Naive thymus-derived CD4-positive, alpha-beta T cell (primary cell): ENCODE measurements around the gene CASP12. TPM values are rescaled to one million over a fixed set of nuclear protein-coding genes. Genes with fewer than 3 reads are reported as not detected.
A peak's percentile ranks its signal among the peaks of the same experiment; 100 is the strongest.

Experiments
- ATAC-seq: fragments of 150-1000 bp; cut with Tn5 transposase; 2 replicates; pipeline ENCODE4 v1.10.0; 2021; ENCODE audit warnings: mild to moderate bottlenecking, moderate library complexity
- CTCF ChIA-PET: fragments of 350-600 bp; sonication (Branson Sonifier 250); formaldehyde crosslinking; loops from one replicate; lab custom pipeline; 2021; ENCODE audit warnings: antibody characterized with exemption; lab: Charles Lee
- POLR2A ChIA-PET: fragments of 350-600 bp; sonication (Branson Sonifier 250); formaldehyde crosslinking; loops from one replicate; lab custom pipeline; 2021; ENCODE audit warnings: antibody characterized with exemption, inconsistent platforms; lab: Charles Lee
- DNase-seq, 9 donors: peaks; one replicate each; pipeline versions ENCODE4 v3.0.0 to v3.0.0-alpha.2; 2020 to 2022; ENCODE audit warnings: mixed read lengths in 1 of 9
- H3K27ac ChIP-seq: one replicate; pipeline ENCODE4 v1.7.0; 2013; ENCODE audit warnings: mild to moderate bottlenecking, low read depth, low read length, moderate library complexity
- H3K27me3 ChIP-seq, 2 donors: one replicate each; pipeline ENCODE4 v1.7.0; 2013; ENCODE audit warnings: low read length in 2 of 2, mild to moderate bottlenecking in 2 of 2, moderate library complexity in 2 of 2; ENCODE audit not compliant: control insufficient read depth in 2 of 2, insufficient read depth in 2 of 2
- H3K36me3 ChIP-seq, 3 experiments: 1 replicate in 2 of 3; 2 replicates in 1 of 3; pipeline ENCODE4 v1.7.0; 2013; ENCODE audit warnings: low read length in 3 of 3, mild to moderate bottlenecking in 3 of 3, moderate library complexity in 1 of 3; ENCODE audit not compliant: insufficient read depth in 3 of 3, control insufficient read depth in 2 of 3
- H3K4me1 ChIP-seq, 2 donors: one replicate each; pipeline ENCODE4 v1.7.0; 2013; ENCODE audit warnings: low read length in 2 of 2, mild to moderate bottlenecking in 2 of 2, moderate library complexity in 1 of 2; ENCODE audit not compliant: control insufficient read depth in 2 of 2, insufficient read depth in 2 of 2
- H3K4me3 ChIP-seq: 2 replicates; pipeline ENCODE4 v1.7.0; 2013; ENCODE audit warnings: mild to moderate bottlenecking, low read length
- H3K9me3 ChIP-seq, 3 experiments: 1 replicate in 2 of 3; 2 replicates in 1 of 3; pipeline ENCODE4 v1.7.0; 2013; ENCODE audit warnings: low read length in 3 of 3; ENCODE audit not compliant: control insufficient read depth in 2 of 3
- H3K27ac Mint-ChIP-seq, 9 donors: one replicate each; pipeline ENCODE4 v1.8.0; 2020 to 2022; ENCODE audit warnings: mixed read lengths in 9 of 9, mild to moderate bottlenecking in 8 of 9, moderate library complexity in 5 of 9, inconsistent platforms in 2 of 9
- H3K27me3 Mint-ChIP-seq, 5 donors: one replicate each; pipeline ENCODE4 v1.8.0; 2021 to 2022; ENCODE audit warnings: mixed read lengths in 5 of 5, mild to moderate bottlenecking in 1 of 5
- H3K36me3 Mint-ChIP-seq, 5 donors: one replicate each; pipeline ENCODE4 v1.8.0; 2020 to 2022; ENCODE audit warnings: mixed read lengths in 5 of 5, mild to moderate bottlenecking in 3 of 5, inconsistent platforms in 1 of 5
- H3K4me1 Mint-ChIP-seq, 7 donors: one replicate each; pipeline ENCODE4 v1.8.0; 2020 to 2022; ENCODE audit warnings: mixed read lengths in 7 of 7, mild to moderate bottlenecking in 3 of 7, inconsistent platforms in 1 of 7
- H3K4me3 Mint-ChIP-seq, 10 donors: one replicate each; pipeline ENCODE4 v1.8.0; 2020 to 2022; ENCODE audit warnings: mild to moderate bottlenecking in 10 of 10, mixed read lengths in 10 of 10, moderate library complexity in 6 of 10, inconsistent platforms in 2 of 10
- H3K9me3 Mint-ChIP-seq, 11 donors: one replicate each; pipeline ENCODE4 v1.8.0; 2020 to 2022; ENCODE audit warnings: mixed read lengths in 11 of 11, mild to moderate bottlenecking in 4 of 11, inconsistent platforms in 1 of 11, moderate library complexity in 1 of 11
- intact Hi-C, 2 donors: fragments of 100-400 bp; cut with micrococcal nuclease; formaldehyde crosslinking; loops; one replicate each; pipeline ENCODE4 v1.15.1; 2023
- polyA plus RNA-seq, 2 donors: library from polyadenylated mRNA; unstranded; fragments of 300-500 nt; fragmentation: Illumina TruSeq; gene quantifications; one replicate each; pipeline ENCODE4 v1.2.3, GENCODE V29; 2021
- total RNA-seq, 6 experiments: library from RNA in 5 of 6; stranded (reverse) in 5 of 6; gene quantifications; 1 replicate in 5 of 6; 2 replicates in 1 of 6; pipeline ENCODE4 v1.2.3 and lab custom pipeline; 2021 to 2026

CASP12 gene
- total and polyA plus RNA-seq, 7 experiments from 2014 or later, result not detected

DNA sequence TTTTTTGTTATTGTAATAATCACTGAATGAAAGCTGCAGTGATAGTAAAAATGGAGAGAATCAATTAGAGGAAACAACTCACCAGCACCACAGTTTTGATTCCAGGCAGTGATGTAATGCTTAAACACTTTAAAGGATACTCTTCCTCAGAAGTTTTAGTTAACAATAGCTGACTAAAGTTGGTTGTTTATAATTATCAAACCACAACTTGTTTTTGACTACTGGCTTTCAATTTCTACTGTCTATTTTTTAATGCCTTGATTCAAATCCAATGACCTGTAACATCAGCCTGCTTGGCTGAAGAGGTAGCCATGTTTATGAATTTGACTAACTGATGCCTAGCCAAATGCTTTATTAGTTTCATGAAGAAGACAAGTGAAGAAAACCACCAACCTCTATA, 18.2 kb upstream of the CASP12 start:
- peak; percentile 36 for ATAC-seq
- H3K4me3 Mint-ChIP-seq, result peak overlapping the region; percentile 61 to 99 (median 88)
- H3K27me3 Mint-ChIP-seq, result no peaks in the 10 kb centered on the region
- CTCF ChIA-PET, result interaction anchor here (0.7 kb wide), 1 partner anchor 65 kb away, joined by 3 read pairs; no protein-coding TSS in a partner anchor
- DNase-seq, result peak in 2 of 9 donors; percentile 11 to 13
- Histone ChIP-seq H3K9me3 (no peaks in the 10 kb centered on the region), H3K4me3 (peak overlapping the region; percentile 60), H3K27me3 (no peaks in the 10 kb centered on the region), H3K36me3 (no peaks in the 10 kb centered on the region), H3K4me1 (peaks cover 12 to 36% of the 10 kb centered on the region in 2 donors), H3K27ac (peak overlapping the region; percentile 65)
- peak overlapping the region; percentile 69 to 97 (median 88) for H3K27ac Mint-ChIP-seq
- H3K36me3 Mint-ChIP-seq, result peaks cover 0 to 3% (median 0%) of the 10 kb centered on the region in 5 donors
- intact Hi-C loops, result loop anchor here (2.0 to 5.0 kb wide), 4 partner anchors 30 to 119 kb away; partner anchors contain the start of gene CASP4 (in 1 of the 2)
- peaks cover 0 to 5% (median 0%) of the 10 kb centered on the region in 11 donors for H3K9me3 Mint-ChIP-seq
- POLR2A ChIA-PET, result interaction anchor here (0.7 to 2.2 kb wide), 3 partner anchors 52 to 385 kb away, joined by 3 to 5 read pairs (median 5); partner anchors contain the start of genes CASP1 and CASP4
- peaks cover 33 to 73% (median 54%) of the 10 kb centered on the region in 7 donors for H3K4me1 Mint-ChIP-seq

DNA sequence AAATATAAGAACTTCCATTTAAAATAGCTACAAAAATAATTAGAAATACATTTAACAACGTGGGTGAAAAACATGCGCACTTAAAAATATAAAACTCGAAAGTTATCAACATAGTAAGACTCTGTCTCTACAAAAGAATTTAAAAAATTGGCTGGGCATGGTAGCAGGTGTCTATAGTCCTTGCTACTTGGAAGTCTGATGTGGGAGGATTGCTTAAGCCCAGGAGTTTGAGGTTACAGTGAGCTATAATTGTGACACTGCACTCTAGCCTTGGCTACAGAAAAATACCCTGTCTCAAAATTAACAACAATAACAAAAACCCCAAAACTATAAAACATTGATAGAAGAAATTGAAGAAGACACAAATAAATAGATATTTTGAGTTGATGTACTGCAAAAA, 13.8 kb upstream of the CASP12 start:
- Histone ChIP-seq H3K9me3 (no peaks in the 10 kb centered on the region), H3K27me3 (no peaks in the 10 kb centered on the region), H3K36me3 (no peaks in the 10 kb centered on the region), H3K4me1 (peaks cover 12 to 31% of the 10 kb centered on the region in 2 donors), H3K4me3 (no peak overlapping the region), H3K27ac (no peak overlapping the region)
- Mint-ChIP-seq H3K4me3 (no peak overlapping the region), H3K27ac (peak overlapping the region in 1 of 9 donors; percentile 45), H3K27me3 (no peaks in the 10 kb centered on the region), H3K4me1 (peaks cover 22 to 58% (median 47%) of the 10 kb centered on the region in 7 donors), H3K36me3 (peaks cover 6 to 20% (median 12%) of the 10 kb centered on the region in 5 donors), H3K9me3 (peaks cover 0 to 7% (median 0%) of the 10 kb centered on the region in 11 donors)
- ATAC-seq, result no peak
- DNase-seq, result no peak
- POLR2A ChIA-PET, result interaction anchor here (1.1 kb wide), 1 partner anchor 42 kb away, joined by 8 read pairs; no protein-coding TSS in a partner anchor
- intact Hi-C loops, result no loop called here
- CTCF ChIA-PET, result no interaction called here

DNA sequence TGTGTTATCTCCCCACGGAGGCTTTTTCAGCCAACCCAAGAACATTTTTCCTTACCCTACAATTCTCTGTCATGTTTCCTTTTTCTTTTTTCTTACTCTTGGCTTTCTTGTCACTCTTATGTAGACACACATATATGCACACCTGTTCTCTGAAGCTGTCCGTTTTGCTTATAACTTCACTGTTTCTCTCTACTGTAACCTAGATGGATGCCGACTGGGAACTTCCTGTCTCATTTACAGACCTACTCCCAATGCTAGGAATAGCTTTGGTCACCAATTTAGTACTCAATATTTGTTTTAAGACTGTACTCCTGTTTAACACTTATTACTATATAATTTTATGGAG, 9.9 kb upstream of the CASP12 start:
- H3K27me3 Mint-ChIP-seq, result no peaks in the 10 kb centered on the region

DNA sequence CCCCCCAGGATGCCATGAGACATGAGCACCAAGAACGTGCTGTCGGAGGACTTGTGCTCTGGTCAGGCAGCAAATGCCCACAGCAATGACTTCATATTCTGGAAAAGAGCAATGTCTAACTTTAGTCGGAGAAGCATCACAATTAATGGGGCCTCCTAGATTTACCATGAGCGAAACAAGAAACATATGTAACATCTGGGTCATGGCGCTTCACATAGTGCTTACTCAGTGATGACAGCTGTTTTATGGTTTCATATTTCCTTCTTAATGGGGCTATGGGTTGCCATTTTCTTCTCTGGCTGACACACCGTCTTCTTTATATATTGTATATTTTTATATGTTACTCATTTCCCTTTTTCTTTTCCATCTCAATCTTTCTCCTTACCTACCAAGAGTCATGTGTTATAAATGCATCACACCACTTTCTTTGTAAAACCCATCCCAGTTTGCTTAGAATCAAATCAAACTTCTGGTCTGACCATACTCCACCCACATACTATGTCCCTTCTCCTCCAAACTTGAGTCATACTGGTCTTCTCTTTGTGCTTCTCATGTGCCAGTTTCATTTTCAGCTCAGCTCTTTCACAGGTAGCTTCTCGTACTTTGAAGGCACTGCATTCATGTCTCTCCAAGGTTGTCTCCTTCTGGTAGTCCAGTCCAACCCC, 9.4 kb upstream of the CASP12 start:
- no peak overlapping the region for H3K4me3 ChIP-seq
- ATAC-seq, result no peak
- peaks cover 0 to 4% (median 0%) of the 10 kb centered on the region in 3 experiments for H3K36me3 ChIP-seq
- Mint-ChIP-seq H3K4me1 (peaks cover 6 to 21% (median 12%) of the 10 kb centered on the region in 7 donors), H3K27ac (peak overlapping the region in 1 of 9 donors; percentile 35), H3K27me3 (no peaks in the 10 kb centered on the region), H3K4me3 (peak overlapping the region in 1 of 10 donors; percentile 27), H3K9me3 (peaks cover 0 to 7% (median 0%) of the 10 kb centered on the region in 11 donors), H3K36me3 (peaks cover 6 to 40% (median 17%) of the 10 kb centered on the region in 5 donors)
- intact Hi-C loops, result loop anchor here in 1 of 2 donors (1.0 kb wide), 1 partner anchor 9 kb away; the partner anchor contains the start of gene CASP12
- no peaks in the 10 kb centered on the region for H3K9me3 ChIP-seq
- no peaks in the 10 kb centered on the region for H3K27me3 ChIP-seq
- DNase-seq, result no peak
- ChIA-PET CTCF (interaction anchor here (0.7 to 1.3 kb wide), 2 partner anchors 10 to 128 kb away, joined by 4 read pairs; partner anchors contain the start of gene CASP12), POLR2A (interaction anchor here (0.6 to 1.9 kb wide), 2 partner anchors 10 kb away, joined by 4 read pairs; no protein-coding TSS in a partner anchor)
- peaks cover 0 to 3% of the 10 kb centered on the region in 2 donors for H3K4me1 ChIP-seq
- no peak overlapping the region for H3K27ac ChIP-seq

More for the DNA sequence above, 9.9 kb upstream of the CASP12 start:
- H3K36me3 ChIP-seq, result peaks cover 0 to 4% (median 0%) of the 10 kb centered on the region in 3 experiments
- H3K27ac ChIP-seq, result no peak overlapping the region
- ATAC-seq, result no peak
- H3K9me3 ChIP-seq, result no peaks in the 10 kb centered on the region
- H3K4me1 ChIP-seq, result peaks cover 0 to 4% of the 10 kb centered on the region in 2 donors
- Mint-ChIP-seq H3K36me3 (peaks cover 6 to 34% (median 17%) of the 10 kb centered on the region in 5 donors), H3K4me1 (peaks cover 6 to 24% (median 12%) of the 10 kb centered on the region in 7 donors), H3K4me3 (peak overlapping the region in 1 of 10 donors; percentile 27), H3K9me3 (peaks cover 0 to 7% (median 0%) of the 10 kb centered on the region in 11 donors), H3K27ac (peak overlapping the region in 2 of 9 donors; percentile 3 to 35)
- H3K4me3 ChIP-seq, result no peak overlapping the region
- no peak for DNase-seq
- intact Hi-C loops, result no loop called here
- CTCF ChIA-PET, result interaction anchor here (0.7 to 1.3 kb wide), 2 partner anchors 11 to 313 kb away, joined by 3 to 4 read pairs; partner anchors contain the start of gene CASP12
- POLR2A ChIA-PET, result interaction anchor here (1.9 kb wide), 1 partner anchor 10 kb away, joined by 4 read pairs; no protein-coding TSS in a partner anchor
- H3K27me3 ChIP-seq, result no peaks in the 10 kb centered on the region

DNA sequence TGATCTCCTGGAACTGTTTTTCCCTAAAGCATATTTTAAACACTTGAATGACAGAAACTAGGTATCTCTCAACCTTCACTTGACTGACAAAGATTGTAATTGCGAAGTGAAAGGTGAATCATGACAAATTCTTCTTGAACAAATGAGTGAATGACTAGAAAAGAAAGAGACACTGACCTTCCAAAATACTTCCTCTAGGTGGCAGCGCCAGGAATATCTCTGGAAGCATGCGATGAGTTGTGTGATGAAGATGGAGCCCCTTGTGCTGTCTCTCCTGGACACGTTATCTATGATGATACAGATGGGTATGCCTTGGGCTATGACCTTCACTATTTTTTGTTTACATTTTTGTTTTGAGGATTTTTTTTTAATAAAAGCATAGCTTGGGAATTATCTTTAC, 7.0 kb upstream of the CASP12 start:
- Mint-ChIP-seq H3K4me3 (no peak overlapping the region), H3K9me3 (peaks cover 0 to 9% (median 0%) of the 10 kb centered on the region in 11 donors), H3K36me3 (peaks cover 6 to 46% (median 29%) of the 10 kb centered on the region in 5 donors), H3K27ac (no peak overlapping the region), H3K27me3 (no peaks in the 10 kb centered on the region), H3K4me1 (peaks cover 10 to 26% (median 16%) of the 10 kb centered on the region in 7 donors)
- peaks cover 0 to 12% of the 10 kb centered on the region in 2 donors for H3K4me1 ChIP-seq
- H3K4me3 ChIP-seq, result no peak overlapping the region
- no peak for DNase-seq
- no peak for ATAC-seq
- H3K9me3 ChIP-seq, result no peaks in the 10 kb centered on the region
- POLR2A ChIA-PET, result no interaction called here
- no peaks in the 10 kb centered on the region for H3K27me3 ChIP-seq
- peaks cover 0 to 4% (median 0%) of the 10 kb centered on the region in 3 experiments for H3K36me3 ChIP-seq
- no peak overlapping the region for H3K27ac ChIP-seq
- intact Hi-C loops, result no loop called here
- CTCF ChIA-PET, result no interaction called here

DNA sequence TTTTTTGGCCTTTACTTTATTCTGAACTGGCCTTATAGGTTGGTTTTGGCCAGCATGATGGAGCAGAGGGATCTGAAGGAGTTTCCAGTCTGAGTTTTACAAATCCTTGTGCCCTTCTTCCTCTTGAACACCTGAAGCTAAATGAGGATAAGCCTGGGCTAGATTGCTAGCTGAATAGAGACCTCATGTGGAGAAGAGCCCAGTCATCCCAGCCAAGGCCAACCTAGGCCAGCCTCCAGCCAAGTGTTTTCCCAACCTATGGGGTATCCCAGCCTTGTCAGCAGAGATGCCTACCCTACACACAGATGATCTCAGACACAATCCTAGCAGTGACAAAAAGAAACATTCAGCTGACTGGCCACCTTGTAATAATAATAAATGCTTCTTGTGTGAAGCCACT, 966 bp upstream of the CASP12 start:
- H3K9me3 Mint-ChIP-seq, result peaks cover 0 to 9% (median 0%) of the 10 kb centered on the region in 11 donors
- DNase-seq (no peak), ATAC-seq (no peak)
- Histone ChIP-seq H3K27ac (no peak overlapping the region), H3K36me3 (no peaks in the 10 kb centered on the region), H3K4me3 (no peak overlapping the region), H3K9me3 (no peaks in the 10 kb centered on the region), H3K4me1 (peaks cover 3 to 23% of the 10 kb centered on the region in 2 donors), H3K27me3 (no peaks in the 10 kb centered on the region)
- H3K4me3 Mint-ChIP-seq, result no peak overlapping the region
- peaks cover 0 to 16% (median 11%) of the 10 kb centered on the region in 5 donors for H3K36me3 Mint-ChIP-seq
- no peaks in the 10 kb centered on the region for H3K27me3 Mint-ChIP-seq
- intact Hi-C loops, result loop anchor here in 1 of 2 donors (2.0 kb wide), 1 partner anchor 16 kb away; no protein-coding TSS in a partner anchor
- POLR2A ChIA-PET, result no interaction called here
- peaks cover 10 to 30% (median 25%) of the 10 kb centered on the region in 7 donors for H3K4me1 Mint-ChIP-seq
- H3K27ac Mint-ChIP-seq, result no peak overlapping the region
- CTCF ChIA-PET, result no interaction called here
